ENCODE measurements around the gene TPCN1. TPM values are rescaled to one million over a fixed set of nuclear protein-coding genes. Genes with fewer than 3 reads are reported as not detected.

The TPCN1 gene
- total RNA-seq, 1 donor from 2014 or later = 31.0 TPM

- DNase-seq = peak; percentile 72
- Mint-ChIP-seq H3K27me3 (no peaks in the 10 kb centered on the region), H3K9me3 (no peaks in the 10 kb centered on the region), H3K36me3 (ENCODE audit: low read depth) (peaks cover 41% of the 10 kb centered on the region), H3K27ac (peak overlapping the region; percentile 52), H3K4me3 (peak overlapping the region; percentile 43), H3K4me1 (peaks cover 17% of the 10 kb centered on the region)
- intact Hi-C loops (cut with micrococcal nuclease) = no loop called here
These were observed 81.8 kb downstream of the TPCN1 start for GRCh38 chr12:113302886-113303640.

GRCh38 chr12:113305281-113305856 is 84.1 kb downstream of the TPCN1 start:
- H3K4me3 Mint-ChIP-seq = no peak overlapping the region
- H3K36me3 Mint-ChIP-seq (ENCODE audit: low read depth) = peaks cover 42% of the 10 kb centered on the region
- H3K27ac Mint-ChIP-seq = no peak overlapping the region
- intact Hi-C loops (cut with micrococcal nuclease) = no loop called here
- H3K4me1 Mint-ChIP-seq = peaks cover 15% of the 10 kb centered on the region
- no peaks in the 10 kb centered on the region for H3K27me3 Mint-ChIP-seq
- no peak for DNase-seq
- H3K9me3 Mint-ChIP-seq = no peaks in the 10 kb centered on the region

DNA sequence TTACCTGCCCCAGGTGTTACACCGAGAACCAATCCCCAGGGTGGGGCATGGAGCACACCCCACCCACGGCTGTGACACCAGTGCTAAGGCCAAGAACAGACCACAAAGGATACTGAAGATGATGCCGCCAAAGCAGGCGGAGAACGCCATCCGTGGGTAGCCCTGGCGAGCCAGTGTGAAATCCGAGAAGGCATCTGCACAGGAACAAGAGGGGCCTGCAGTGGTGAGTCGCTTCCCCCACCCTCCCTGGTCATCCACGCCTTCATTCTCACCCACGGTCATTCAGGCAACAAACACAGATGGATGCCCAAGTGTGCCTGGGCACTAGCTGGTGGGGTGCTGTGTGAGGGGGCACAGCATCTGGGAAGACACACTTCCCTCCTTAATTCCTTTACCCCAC is 85.1 kb downstream of the TPCN1 start:
- no peaks in the 10 kb centered on the region for H3K27me3 Mint-ChIP-seq
- intact Hi-C loops (cut with micrococcal nuclease) = no loop called here
- H3K27ac Mint-ChIP-seq = no peak overlapping the region
- H3K36me3 Mint-ChIP-seq (ENCODE audit: low read depth) = peaks cover 44% of the 10 kb centered on the region
- H3K9me3 Mint-ChIP-seq = no peaks in the 10 kb centered on the region
- DNase-seq = no peak
- H3K4me1 Mint-ChIP-seq = peaks cover 17% of the 10 kb centered on the region
- H3K4me3 Mint-ChIP-seq = no peak overlapping the region

GRCh38 chr12:113310489-113310888 is 89.2 kb downstream of the TPCN1 start:
- intact Hi-C loops (cut with micrococcal nuclease) = loop anchor here (2.0 kb wide), 1 partner anchor 114 kb away; no protein-coding TSS in a partner anchor
- H3K27ac Mint-ChIP-seq = no peak overlapping the region

DNA sequence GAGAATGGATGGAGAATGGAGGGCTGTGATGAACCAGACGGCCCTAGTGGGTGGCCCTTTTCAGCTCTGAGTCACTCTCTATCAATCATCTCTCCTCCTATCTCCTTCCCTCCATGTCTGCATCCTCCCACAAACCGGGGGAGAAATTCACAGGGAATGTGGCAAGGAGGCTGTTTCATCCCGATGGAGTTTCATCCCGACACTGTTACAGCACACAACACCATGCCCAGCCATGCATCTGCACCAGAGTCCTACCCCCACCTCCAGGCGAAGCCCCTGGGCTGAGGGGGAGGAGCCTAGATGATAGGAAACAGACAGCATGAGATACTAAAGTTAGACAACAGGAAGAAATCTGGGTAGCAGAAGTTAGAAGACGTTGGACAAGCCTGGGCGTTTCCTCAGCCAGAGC is 92.9 kb downstream of the TPCN1 start:
- no peak for DNase-seq
- Mint-ChIP-seq H3K36me3 (ENCODE audit: low read depth) (peaks cover 35% of the 10 kb centered on the region), H3K4me3 (no peak overlapping the region), H3K9me3 (no peaks in the 10 kb centered on the region), H3K27me3 (no peaks in the 10 kb centered on the region), H3K4me1 (peaks cover 3% of the 10 kb centered on the region), H3K27ac (no peak overlapping the region)
- intact Hi-C loops (cut with micrococcal nuclease) = no loop called here

More at GRCh38 chr12:113310489-113310888, 89.2 kb downstream of the TPCN1 start:
- no peak for DNase-seq
- Mint-ChIP-seq H3K36me3 (ENCODE audit: low read depth) (peaks cover 30% of the 10 kb centered on the region), H3K27me3 (no peaks in the 10 kb centered on the region), H3K9me3 (no peaks in the 10 kb centered on the region), H3K4me3 (no peak overlapping the region), H3K4me1 (peaks cover 3% of the 10 kb centered on the region)

DNA sequence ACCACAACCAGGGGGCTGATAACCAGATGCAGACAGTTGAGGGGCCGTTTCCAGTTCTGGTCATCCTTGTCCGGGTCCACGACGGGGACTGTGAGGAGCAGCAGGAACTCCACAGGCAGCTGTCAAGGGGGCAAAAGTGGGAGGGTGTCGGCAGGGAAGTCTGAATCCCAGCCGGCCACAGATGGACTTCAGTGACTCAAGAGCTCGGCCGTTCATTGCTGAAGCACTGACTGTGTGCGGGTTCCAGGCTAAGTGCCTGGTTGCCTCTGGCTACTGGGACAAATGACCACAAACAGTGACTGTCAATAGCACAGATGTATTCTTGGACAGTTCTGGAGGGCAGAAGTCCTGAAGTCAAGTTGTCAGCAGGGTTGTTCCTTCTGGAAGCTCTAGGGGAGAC is 94.1 kb downstream of the TPCN1 start:
- DNase-seq = no peak
- no peaks in the 10 kb centered on the region for H3K27me3 Mint-ChIP-seq
- intact Hi-C loops (cut with micrococcal nuclease) = no loop called here
- H3K36me3 Mint-ChIP-seq (ENCODE audit: low read depth) = peaks cover 38% of the 10 kb centered on the region
- H3K9me3 Mint-ChIP-seq = no peaks in the 10 kb centered on the region
- H3K27ac Mint-ChIP-seq = no peak overlapping the region
- H3K4me3 Mint-ChIP-seq = no peak overlapping the region
- peaks cover 3% of the 10 kb centered on the region for H3K4me1 Mint-ChIP-seq

GRCh38 chr12:113316155-113316554 is 94.9 kb downstream of the TPCN1 start:
- H3K4me3 Mint-ChIP-seq = no peak overlapping the region
- no peak for DNase-seq
- H3K4me1 Mint-ChIP-seq = no peaks in the 10 kb centered on the region
- peaks cover 36% of the 10 kb centered on the region for H3K36me3 Mint-ChIP-seq (ENCODE audit: low read depth)
- no peaks in the 10 kb centered on the region for H3K9me3 Mint-ChIP-seq
- no peak overlapping the region for H3K27ac Mint-ChIP-seq
- no peaks in the 10 kb centered on the region for H3K27me3 Mint-ChIP-seq
- intact Hi-C loops (cut with micrococcal nuclease) = no loop called here

- peaks cover 35% of the 10 kb centered on the region for H3K36me3 Mint-ChIP-seq (ENCODE audit: low read depth)
- intact Hi-C loops (cut with micrococcal nuclease) = no loop called here
- no peaks in the 10 kb centered on the region for H3K4me1 Mint-ChIP-seq
- no peak overlapping the region for H3K27ac Mint-ChIP-seq
- no peak overlapping the region for H3K4me3 Mint-ChIP-seq
- no peaks in the 10 kb centered on the region for H3K27me3 Mint-ChIP-seq
- DNase-seq = no peak
- H3K9me3 Mint-ChIP-seq = no peaks in the 10 kb centered on the region
These were observed 95.9 kb downstream of the TPCN1 start for GRCh38 chr12:113317122-113317521.

DNA sequence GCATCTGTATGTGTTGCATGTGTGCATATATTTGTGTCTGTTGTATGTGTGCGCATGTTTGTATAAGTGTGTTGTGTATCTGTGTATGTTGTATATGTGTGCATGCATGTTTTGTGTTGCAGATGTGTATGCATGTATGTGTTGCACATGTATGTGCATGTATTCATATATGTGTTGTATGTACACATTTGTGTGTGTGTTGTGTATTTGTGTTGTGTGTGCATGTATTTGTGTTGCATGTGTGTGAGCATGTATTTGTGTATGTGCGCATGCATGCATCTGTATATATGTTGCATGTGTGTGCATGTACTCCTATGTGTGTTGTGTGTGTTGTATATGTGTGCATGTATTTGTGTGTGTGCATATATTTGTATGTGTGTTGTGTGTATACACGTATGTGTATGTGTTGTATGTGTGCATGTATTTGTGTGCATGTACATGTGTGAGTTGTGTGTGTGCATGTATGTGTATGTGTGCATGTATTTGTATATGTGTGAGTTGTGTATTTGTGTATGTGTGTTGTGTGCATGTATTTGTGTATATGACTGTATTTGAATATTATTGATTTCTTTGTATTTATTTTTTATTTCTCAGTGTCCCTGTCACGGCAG is 96.9 kb downstream of the TPCN1 start:
- H3K27me3 Mint-ChIP-seq = no peaks in the 10 kb centered on the region
- intact Hi-C loops (cut with micrococcal nuclease) = no loop called here
- no peak overlapping the region for H3K27ac Mint-ChIP-seq
- H3K9me3 Mint-ChIP-seq = no peaks in the 10 kb centered on the region
- no peak for DNase-seq
- no peak overlapping the region for H3K4me3 Mint-ChIP-seq
- H3K36me3 Mint-ChIP-seq (ENCODE audit: low read depth) = peaks cover 41% of the 10 kb centered on the region
- peaks cover 4% of the 10 kb centered on the region for H3K4me1 Mint-ChIP-seq

GRCh38 chr12:113318900-113319628 is 97.8 kb downstream of the TPCN1 start:
- no peaks in the 10 kb centered on the region for H3K27me3 Mint-ChIP-seq
- intact Hi-C loops (cut with micrococcal nuclease) = no loop called here
- H3K27ac Mint-ChIP-seq = no peak overlapping the region
- DNase-seq = no peak
- no peak overlapping the region for H3K4me3 Mint-ChIP-seq
- no peaks in the 10 kb centered on the region for H3K9me3 Mint-ChIP-seq
- peaks cover 7% of the 10 kb centered on the region for H3K4me1 Mint-ChIP-seq
- peaks cover 42% of the 10 kb centered on the region for H3K36me3 Mint-ChIP-seq (ENCODE audit: low read depth)

- no peaks in the 10 kb centered on the region for H3K27me3 Mint-ChIP-seq
- no peak overlapping the region for H3K27ac Mint-ChIP-seq
- H3K4me3 Mint-ChIP-seq = no peak overlapping the region
- H3K9me3 Mint-ChIP-seq = no peaks in the 10 kb centered on the region
- intact Hi-C loops (cut with micrococcal nuclease) = no loop called here
- peaks cover 40% of the 10 kb centered on the region for H3K36me3 Mint-ChIP-seq (ENCODE audit: low read depth)
- H3K4me1 Mint-ChIP-seq = peaks cover 7% of the 10 kb centered on the region
- no peak for DNase-seq
These were observed 99.1 kb downstream of the TPCN1 start for GRCh38 chr12:113320401-113320800.

DNA sequence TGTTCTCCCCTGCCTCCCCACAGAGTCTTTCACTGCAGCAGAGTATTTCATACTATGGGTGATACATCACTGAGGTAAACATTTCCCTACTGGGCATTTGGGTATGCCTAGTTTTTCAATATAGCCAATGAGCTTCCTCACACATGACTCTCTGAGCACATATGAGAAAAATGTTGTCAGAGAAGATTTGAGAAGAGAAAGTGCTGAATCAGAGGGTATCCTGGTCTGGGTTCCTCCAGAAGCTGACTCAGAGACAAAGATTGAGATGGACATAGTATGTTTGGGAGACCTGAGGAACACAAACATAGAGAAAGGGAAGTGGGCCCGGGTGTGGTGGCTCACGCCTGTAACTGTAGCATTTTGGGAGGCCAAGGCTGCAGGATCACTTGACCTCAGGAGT is 101.1 kb downstream of the TPCN1 start:
- Mint-ChIP-seq H3K4me3 (no peak overlapping the region), H3K9me3 (no peaks in the 10 kb centered on the region), H3K36me3 (ENCODE audit: low read depth) (peaks cover 45% of the 10 kb centered on the region), H3K27ac (no peak overlapping the region), H3K27me3 (no peaks in the 10 kb centered on the region), H3K4me1 (peaks cover 7% of the 10 kb centered on the region)
- intact Hi-C loops (cut with micrococcal nuclease) = no loop called here
- DNase-seq = no peak

DNA sequence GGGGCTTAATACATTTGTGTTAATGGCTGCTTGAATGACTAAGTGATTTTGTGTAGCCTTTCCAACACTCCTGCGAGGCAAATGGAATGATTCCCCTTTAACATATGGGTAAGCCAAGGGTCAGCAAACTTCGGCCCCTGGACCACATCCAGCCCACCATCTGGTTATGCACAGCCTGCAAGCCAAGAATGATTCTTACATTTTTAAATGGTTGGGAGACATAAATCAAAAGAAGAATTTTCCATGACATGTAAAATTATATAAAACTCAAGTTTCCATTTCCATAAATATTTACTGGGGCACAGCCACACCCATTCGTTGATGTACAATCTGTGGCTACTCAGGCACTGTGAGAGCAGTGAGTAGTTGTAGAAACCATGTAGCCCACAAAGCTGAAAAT is 104.7 kb downstream of the TPCN1 start:
- no peak overlapping the region for H3K4me3 Mint-ChIP-seq
- no peaks in the 10 kb centered on the region for H3K9me3 Mint-ChIP-seq
- H3K36me3 Mint-ChIP-seq (ENCODE audit: low read depth) = peaks cover 41% of the 10 kb centered on the region
- peaks cover 12% of the 10 kb centered on the region for H3K4me1 Mint-ChIP-seq
- H3K27ac Mint-ChIP-seq = no peak overlapping the region
- DNase-seq = no peak
- H3K27me3 Mint-ChIP-seq = no peaks in the 10 kb centered on the region
- intact Hi-C loops (cut with micrococcal nuclease) = no loop called here

Data from activated CD4-positive, alpha-beta T cell treated with anti-CD3 and anti-CD28 coated beads, Interleukin-2, amount 10 ng/mL, durations not matched to agents 24 days and 14 days (primary cell).